Gastroesophageal sphincter (tissue), 3 donors: ENCODE results near the gene UBE2O.

ENCODE experiments used
- POLR2A ChIP-seq, 2 donors: fragments of 450-650 bp; IDR thresholded peaks; one replicate each; pipeline ENCODE4 v1.6.1; 2017; ENCODE audit warnings: antibody characterized with exemption in 2 of 2, mild to moderate bottlenecking in 2 of 2, moderate library complexity in 1 of 2
- TF ChIP-seq, protein P1 (sequence below), 4 experiments: fragments of 200-600 bp in 2 of 4; fragments of 450-650 bp in 2 of 4; sonication (generic) in 1 of 4; IDR thresholded peaks; one replicate each; pipeline ENCODE4 v1.5.1; 2017 to 2019; ENCODE audit warnings: antibody characterized with exemption in 4 of 4, mild to moderate bottlenecking in 2 of 4, moderate library complexity in 2 of 4

DNA sequence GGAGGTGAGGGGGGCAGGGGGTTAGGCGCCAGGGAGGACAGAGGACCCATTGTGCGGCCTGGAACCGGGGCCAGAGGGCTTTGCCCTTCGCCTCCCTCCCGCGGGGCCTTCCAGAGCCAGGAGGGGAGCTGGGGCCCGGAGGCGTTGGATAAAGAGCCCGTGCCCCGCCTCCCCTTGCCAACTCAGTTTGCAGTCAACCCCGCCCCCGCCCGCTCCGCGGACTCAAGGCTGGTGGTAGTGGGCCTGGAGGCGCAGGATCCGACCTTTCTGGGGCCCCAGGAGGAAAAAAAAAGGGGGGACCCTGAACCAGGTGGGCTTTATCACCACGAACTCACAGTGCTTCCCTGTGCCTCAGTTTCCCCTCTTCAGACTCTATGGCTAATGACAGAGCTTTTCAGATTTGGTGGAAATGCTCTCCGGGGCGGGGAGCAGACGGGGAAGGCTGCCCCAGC is 70.6 kb downstream of the UBE2O start:
- TF ChIP-seq, protein P1, sequence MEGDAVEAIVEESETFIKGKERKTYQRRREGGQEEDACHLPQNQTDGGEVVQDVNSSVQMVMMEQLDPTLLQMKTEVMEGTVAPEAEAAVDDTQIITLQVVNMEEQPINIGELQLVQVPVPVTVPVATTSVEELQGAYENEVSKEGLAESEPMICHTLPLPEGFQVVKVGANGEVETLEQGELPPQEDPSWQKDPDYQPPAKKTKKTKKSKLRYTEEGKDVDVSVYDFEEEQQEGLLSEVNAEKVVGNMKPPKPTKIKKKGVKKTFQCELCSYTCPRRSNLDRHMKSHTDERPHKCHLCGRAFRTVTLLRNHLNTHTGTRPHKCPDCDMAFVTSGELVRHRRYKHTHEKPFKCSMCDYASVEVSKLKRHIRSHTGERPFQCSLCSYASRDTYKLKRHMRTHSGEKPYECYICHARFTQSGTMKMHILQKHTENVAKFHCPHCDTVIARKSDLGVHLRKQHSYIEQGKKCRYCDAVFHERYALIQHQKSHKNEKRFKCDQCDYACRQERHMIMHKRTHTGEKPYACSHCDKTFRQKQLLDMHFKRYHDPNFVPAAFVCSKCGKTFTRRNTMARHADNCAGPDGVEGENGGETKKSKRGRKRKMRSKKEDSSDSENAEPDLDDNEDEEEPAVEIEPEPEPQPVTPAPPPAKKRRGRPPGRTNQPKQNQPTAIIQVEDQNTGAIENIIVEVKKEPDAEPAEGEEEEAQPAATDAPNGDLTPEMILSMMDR (IDR thresholded peaks at IDR 0.05), result no peak
- TF ChIP-seq POLR2A (IDR thresholded peaks at IDR 0.05), result no peak
